Activated naive CD4-positive, alpha-beta T cell (primary cell): ENCODE measurements around the gene HOXB3.
A peak's percentile ranks its signal among the peaks of the same experiment; 100 is the strongest.
"Not testable (repeated sequence)": the region's sequence is repeated elsewhere in the genome, so short reads cannot be mapped to it uniquely, and the experiment has no call there.

Source experiments
- DNase-seq, 4 experiments: peaks; one replicate each; lab custom pipeline; 2025; lab: John Stamatoyannopoulos, UW

The HOXB3 gene

DNA sequence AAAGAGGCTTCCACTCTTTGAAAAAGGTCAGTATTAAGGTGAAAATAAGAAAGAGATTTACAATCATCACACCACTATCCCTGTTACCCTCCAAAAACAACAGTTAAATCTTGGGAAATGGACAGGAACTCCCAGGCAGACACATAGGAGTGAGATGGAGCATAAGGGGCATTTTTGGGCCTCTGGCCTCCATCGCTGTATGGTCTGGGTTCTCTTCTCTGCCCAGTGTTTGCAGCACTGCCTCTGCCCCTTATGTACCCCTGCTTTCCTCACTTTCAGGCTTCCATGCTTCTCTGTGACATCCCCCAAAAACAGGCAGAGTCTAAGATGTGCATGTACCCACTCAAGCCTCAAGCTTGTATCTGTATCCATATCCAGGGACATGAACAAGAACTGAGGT, 44.5 kb downstream of the HOXB3 start:
- no peak for DNase-seq

GRCh38 chr17:48545022-48545375, 45.0 kb downstream of the HOXB3 start, which contains the start of gene HOXB2:
HOXB2 (minus strand) TSS chr17:48545109; CDS start chr17:48544911, 198 bp downstream.
- DNase-seq, result no peak

DNA sequence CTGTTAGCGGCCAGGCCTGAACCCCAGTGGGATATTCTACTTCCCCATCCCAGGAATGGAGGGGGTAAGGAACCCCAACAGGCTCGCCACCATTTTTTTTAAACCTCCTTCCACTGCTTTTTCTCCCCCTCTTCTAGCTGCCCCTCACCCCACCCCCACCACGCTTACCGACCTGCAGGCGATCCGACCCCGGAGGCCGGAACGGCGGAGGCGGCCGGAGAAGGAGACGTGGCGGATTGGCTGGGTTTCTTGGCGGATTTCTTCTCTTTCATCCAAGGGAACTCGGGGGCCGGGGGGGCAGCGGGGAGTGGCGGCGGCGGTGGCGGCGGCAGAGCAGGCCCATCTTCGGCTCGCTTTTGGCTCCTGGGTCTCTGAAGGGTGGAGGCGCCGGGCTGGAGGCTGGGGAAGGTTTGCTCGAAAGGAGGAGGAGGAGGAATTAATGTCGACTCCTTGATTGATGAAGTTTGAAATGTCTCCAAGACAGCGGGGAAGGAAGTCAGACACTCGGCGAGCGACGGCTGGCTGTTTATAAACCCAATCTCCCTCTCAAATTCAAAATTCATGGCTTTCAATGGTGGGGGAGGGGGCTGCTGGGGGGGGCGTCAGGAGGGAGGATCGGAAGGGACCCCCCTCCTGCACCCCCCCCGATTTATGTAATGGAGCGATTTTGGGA, 45.6 kb downstream of the HOXB3 start:
- DNase-seq, result peak in 2 of 4 experiments; percentile 17 to 24

DNA sequence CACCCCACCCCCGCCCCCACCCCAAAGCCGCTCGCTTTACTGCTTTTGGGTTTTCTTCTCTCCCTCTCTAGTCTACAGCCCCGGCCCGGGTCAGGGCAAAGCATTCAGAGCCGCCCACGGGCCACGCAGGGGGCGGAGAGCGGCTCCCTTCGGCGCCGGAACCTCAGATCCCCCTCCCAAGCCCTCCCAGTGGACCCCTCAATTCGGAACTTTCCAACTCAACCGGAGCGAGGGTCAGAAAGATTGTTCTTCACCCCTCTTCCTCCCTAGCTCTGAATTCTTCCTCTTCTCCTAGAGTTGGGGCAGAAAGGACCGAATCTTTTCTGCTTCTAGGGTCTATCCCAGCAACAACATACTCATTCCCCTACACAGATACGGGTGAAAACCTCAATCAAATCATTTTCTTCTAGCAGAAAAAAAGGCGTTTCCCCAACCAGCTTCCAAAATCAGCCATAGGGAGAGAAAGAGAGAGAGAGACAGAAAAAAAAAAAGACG, 46.1 kb downstream of the HOXB3 start:
- DNase-seq, result peak in 2 of 4 experiments; percentile 31 to 40

GRCh38 chr17:48543107-48543853, 46.8 kb downstream of the HOXB3 start:
- peak in 2 of 4 experiments; percentile 40 to 55 for DNase-seq

DNA sequence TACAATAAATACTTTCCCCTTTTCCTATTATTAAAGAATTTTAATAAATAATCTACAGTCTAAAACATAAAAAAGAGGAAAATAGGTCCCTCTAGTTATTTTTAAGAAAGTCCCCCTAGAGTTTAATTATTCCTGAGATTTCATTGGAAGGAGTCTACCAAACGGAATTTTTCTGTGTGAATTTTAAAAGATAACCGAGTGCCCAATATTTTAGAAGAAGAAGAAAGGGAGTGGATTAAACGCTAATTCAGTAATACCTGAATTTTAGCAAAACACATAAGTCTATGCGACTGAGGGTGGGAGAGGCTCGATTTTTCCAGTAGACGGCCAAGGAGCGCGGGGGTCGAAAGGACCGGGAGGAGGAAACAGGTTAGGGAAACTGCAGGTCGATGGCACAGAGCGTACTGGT, 47.3 kb downstream of the HOXB3 start:
- DNase-seq, result no peak

GRCh38 chr17:48542114-48542656, 47.9 kb downstream of the HOXB3 start:
- DNase-seq, result peak in 1 of 4 experiments; percentile 22

DNA sequence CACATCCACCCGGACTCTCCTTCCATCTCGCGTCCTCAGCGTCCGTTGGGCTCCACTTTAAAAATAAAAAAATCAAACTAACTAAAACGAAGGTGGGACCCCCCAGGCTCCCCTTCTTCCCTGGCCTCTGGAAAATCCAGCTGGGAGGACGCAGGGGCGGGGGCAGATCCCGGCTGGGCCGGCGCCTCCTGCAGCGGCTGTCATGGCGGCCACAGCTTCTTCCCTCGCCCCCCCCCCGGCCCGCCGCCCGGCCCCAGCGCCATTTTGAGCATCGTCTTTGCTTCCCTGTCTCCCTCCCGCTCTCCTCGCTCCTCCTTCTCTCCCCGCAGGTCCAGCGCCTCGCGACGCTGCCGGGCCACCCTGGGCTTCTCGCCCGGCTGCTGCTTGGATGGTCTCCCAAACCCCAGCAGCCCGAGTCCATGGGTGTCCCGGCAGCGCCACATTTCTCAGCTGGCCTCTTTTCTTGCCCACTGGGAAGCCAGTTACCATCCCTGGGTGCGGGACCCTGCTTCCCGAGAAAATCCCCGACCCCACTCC, 48.4 kb downstream of the HOXB3 start:
- peak in 3 of 4 experiments; percentile 29 to 57 (median 47) for DNase-seq

GRCh38 chr17:48541036-48541576, 48.9 kb downstream of the HOXB3 start:
- DNase-seq, result no peak

DNA sequence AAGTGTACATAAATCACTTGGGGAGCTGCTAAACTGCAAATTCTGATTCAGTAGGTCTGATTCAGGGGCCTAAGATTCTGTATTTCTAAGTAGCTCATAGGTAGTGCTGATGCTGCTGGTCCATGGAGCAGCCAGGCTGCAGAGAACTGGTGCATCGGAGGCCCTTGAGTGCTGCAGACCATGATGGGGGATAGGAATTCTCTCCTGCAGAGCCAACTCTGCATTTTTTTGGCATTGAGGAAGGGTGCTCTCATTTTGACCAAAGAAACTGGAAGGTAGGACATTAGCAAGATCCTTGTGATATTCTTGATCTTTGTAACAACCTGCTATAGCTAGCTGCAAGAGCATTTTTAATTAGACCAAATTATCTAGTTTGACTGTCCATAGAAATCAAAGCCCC, 49.8 kb downstream of the HOXB3 start:
- DNase-seq, result no peak

DNA sequence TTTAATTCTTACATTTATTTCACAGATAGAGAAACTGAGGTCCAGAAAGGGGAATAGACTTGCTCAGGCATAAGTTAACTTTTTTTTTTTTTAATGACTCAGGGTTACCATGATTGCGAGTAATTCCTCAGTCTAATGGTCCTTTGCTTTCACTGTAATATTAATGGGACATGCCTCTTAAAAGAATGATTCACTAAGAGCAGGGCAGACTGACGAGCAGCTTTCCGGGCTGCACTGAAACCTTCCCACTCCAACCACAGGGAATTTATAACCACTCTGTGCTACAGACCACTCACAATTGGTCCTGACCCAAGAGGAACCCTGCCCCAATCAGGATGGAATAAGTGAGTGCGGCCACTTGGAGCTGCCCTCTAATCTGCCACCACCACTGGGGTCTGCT, 50.9 kb downstream of the HOXB3 start:
- DNase-seq, result no peak

- no peak for DNase-seq
Measured at GRCh38 chr17:48537316-48537715, 52.7 kb downstream of the HOXB3 start.

DNA sequence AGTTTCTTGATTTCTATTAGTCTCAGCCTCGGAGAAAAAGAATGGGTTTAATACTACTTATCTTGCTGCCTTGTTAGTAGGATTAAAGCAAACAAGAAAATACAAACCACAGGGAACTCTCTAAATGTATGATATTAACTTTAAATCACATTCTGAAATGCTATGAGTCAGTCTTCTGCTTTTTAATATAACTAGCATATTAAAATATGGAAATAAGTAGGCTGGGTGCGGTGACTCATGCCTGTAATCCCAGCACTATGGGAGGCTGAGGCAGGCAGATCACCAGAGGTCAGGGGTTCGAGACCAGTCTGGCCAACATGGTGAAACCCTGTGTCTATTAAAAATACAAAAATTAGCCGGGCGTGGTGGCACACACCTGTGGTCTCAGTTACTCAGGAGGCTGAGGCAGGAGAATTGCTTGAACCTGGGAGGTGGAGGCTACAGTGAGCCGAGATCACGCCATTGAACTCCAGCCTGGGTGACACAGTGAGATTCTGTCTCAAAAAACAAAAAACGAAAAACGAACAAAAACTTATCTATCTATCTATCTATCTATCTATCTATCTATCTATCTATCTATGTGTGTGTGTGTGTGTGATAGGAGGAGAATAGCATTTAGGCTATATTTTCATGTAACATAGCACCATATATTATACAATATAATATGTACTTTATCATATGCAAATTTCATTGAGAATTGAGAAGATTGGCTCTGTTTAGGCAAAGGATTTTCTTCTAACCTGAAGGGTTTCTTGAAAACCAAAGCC, 54.1 kb downstream of the HOXB3 start:
- DNase-seq, result not testable (repeated sequence)

GRCh38 chr17:48532261-48532660, 57.8 kb downstream of the HOXB3 start:
- DNase-seq, result no peak

DNA sequence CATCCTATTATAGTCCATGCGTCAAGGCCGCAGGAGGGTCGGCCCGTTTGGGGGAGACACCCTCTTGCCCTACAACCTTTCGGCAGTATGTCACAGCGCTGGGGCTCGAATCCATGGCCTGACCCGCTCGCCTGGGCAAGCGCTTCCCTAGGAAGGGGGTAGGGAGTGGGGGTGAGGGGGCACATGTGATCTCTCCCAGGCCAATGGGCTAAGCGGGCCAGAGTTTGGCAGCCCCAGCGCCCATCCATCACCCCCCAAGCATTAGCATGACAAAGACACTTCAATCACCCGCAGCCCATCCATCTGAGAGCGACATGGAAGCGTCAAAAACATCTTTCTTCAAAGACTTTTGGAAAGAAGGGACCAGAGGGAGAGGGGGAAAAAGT, 59.2 kb downstream of the HOXB3 start, which contains the start of gene HOXB1:
Gene HOXB1, minus strand, starts transcription at position 125 of the 386 bp plus-strand sequence. Its CDS starts 107 bp downstream, at position 18.
- no peak for DNase-seq

DNA sequence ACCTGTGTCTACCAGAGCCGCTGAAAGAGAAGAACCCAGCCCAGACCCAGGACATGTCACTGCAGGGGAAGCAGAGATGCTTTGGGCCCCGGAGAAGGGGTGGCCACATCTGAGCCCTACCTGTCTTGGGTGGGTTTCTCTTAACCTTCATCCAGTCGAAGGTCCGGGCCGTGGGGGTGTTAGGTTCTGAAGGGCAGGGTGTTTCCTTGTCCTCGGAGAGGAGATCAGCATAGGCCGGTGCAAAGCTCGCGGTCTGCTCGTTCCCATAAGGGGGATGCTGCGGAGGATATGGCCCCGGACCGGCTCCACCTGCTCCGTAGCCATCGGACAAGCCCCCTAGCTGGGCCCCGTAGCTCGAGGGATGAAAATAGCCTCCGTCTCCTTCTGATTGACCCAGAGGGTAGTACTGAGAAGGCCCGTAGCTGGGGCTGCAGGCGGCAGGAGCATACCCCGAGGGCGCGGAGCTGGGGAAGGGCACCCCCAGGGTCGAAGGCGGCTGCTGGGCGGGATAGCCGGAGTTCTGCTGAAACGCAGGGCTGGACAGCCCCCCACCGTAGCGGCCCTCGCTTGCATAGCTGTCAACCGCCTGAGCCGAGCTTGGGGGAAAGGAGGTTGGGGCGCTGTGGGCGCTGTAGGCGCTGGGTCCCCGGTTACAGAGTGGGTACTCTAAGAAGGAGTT, 59.7 kb downstream of the HOXB3 start:
- no peak for DNase-seq

DNA sequence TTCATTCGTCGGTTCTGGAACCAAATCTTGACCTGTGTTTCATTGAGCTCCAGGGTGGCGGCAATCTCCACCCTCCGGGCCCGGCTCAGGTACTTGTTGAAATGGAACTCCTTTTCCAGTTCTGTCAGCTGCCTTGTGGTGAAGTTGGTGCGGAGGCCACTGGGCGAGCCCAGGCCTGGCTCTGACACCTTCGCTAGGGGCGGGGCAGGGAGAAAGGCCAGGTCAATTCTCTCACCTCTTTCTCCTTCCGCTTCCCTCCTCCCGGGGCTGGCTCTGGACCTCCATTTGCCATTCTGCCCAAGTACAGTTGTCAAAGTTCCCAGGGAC, 60.4 kb downstream of the HOXB3 start:
- DNase-seq, result no peak

GRCh38 chr17:48528936-48529682, 60.9 kb downstream of the HOXB3 start:
- no peak for DNase-seq

- DNase-seq, result no peak
Measured at GRCh38 chr17:48528153-48528935, 61.7 kb downstream of the HOXB3 start.

DNA sequence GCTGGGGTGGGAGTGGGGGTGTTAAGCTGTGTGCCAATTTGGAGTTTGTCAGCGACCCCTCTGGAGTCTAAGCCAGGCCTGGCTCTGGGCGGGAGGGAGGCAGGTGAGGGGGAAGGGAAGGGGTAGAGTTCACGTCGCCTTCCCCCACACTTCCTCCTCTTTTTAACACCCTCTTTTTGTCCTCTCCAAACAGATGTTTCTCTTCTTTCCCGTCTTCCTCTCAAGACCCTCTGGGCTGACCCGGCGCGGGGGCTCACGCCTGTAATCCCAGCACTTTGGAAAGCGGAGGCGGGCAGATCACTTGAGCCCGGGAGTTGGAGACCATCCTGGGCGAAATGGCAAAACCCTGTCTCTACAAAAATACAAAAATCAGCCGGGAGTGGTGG, 62.5 kb downstream of the HOXB3 start:
- no peak for DNase-seq
